Caco-2 (cell line): ENCODE measurements around the gene PIGR. TPM values are rescaled to one million over a fixed set of nuclear protein-coding genes. Genes with fewer than 3 reads are reported as not detected.

ENCODE experiments used
- Bru-seq: library from RNA; stranded (reverse); fragments of 400-500 nt; gene quantifications from one replicate; lab custom pipeline; 2021; lab: Mats Ljungman, UMichigan
- BruChase-seq, 2 experiments: library from RNA; stranded (reverse); fragments of 400-500 nt; gene quantifications; one replicate each; lab custom pipeline; 2021; lab: Mats Ljungman, UMichigan
- BruUV-seq: library from RNA; stranded (reverse); fragments of 400-500 nt; replicated peaks from 2 replicates; lab custom pipeline; 2021; lab: Mats Ljungman, UMichigan
- CTCF ChIA-PET: fragments of 300-600 bp; sonication (Branson Sonifier 250); formaldehyde crosslinking; loops from one replicate; lab custom pipeline; 2022; ENCODE audit warnings: antibody characterized with exemption; lab: Charles Lee
- POLR2A ChIA-PET: fragments of 300-600 bp; sonication (Branson Sonifier 250); formaldehyde crosslinking; loops from one replicate; lab custom pipeline; 2022; ENCODE audit warnings: antibody characterized with exemption; lab: Charles Lee
- DNase-seq, 2 experiments: peaks; one replicate each; pipeline versions ENCODE4 v3.0.0 to v3.0.0-alpha.2; 2020 to 2022
- H3K27me3 ChIP-seq: replicated peaks from 2 replicates; pipeline ENCODE4 v1.6.0; 2011; ENCODE audit warnings: low read length; ENCODE audit not compliant: control insufficient read depth, insufficient read depth
- H3K36me3 ChIP-seq: 2 replicates; pipeline ENCODE4 v1.5.1; 2011; ENCODE audit warnings: low read length; ENCODE audit not compliant: control insufficient read depth, insufficient read depth
- H3K4me1 ChIP-seq: fragments of 250-450 bp; sonication (Bioruptor Pico); 2 replicates; pipeline ENCODE4 v1.5.1; 2020; ENCODE audit warnings: mild to moderate bottlenecking
- H3K4me3 ChIP-seq: 2 replicates; pipeline ENCODE4 v1.5.1; 2011; ENCODE audit warnings: low read depth, mild to moderate bottlenecking, control low read depth, low read length
- H3K9me3 ChIP-seq: fragments of 250-450 bp; sonication (Bioruptor Pico); 2 replicates; pipeline ENCODE4 v1.5.1; 2020; ENCODE audit warnings: mild to moderate bottlenecking, moderate library complexity
- H3K27ac Mint-ChIP-seq: one replicate; pipeline ENCODE4 v1.8.0; 2022; ENCODE audit warnings: mixed read lengths; ENCODE audit not compliant: unreplicated experiment
- H3K27me3 Mint-ChIP-seq: one replicate; pipeline ENCODE4 v1.8.0; 2022; ENCODE audit warnings: mixed read lengths; ENCODE audit not compliant: insufficient read depth, unreplicated experiment
- H3K36me3 Mint-ChIP-seq: one replicate; pipeline ENCODE4 v1.8.0; 2022; ENCODE audit warnings: mild to moderate bottlenecking, mixed read lengths; ENCODE audit not compliant: insufficient read depth, unreplicated experiment
- H3K4me1 Mint-ChIP-seq: one replicate; pipeline ENCODE4 v1.8.0; 2022; ENCODE audit warnings: low read depth, mixed read lengths; ENCODE audit not compliant: unreplicated experiment
- H3K4me3 Mint-ChIP-seq: one replicate; pipeline ENCODE4 v1.8.0; 2022; ENCODE audit warnings: mild to moderate bottlenecking, moderate library complexity, mixed read lengths; ENCODE audit not compliant: unreplicated experiment
- H3K9me3 Mint-ChIP-seq: one replicate; pipeline ENCODE4 v1.8.0; 2022; ENCODE audit warnings: mixed read lengths; ENCODE audit not compliant: unreplicated experiment
- intact Hi-C: fragments of 100-400 bp; cut with micrococcal nuclease; formaldehyde crosslinking; loops from one replicate; pipeline ENCODE4 v1.10.0; 2022; ENCODE audit not compliant: unreplicated experiment
- long read RNA-seq: library from polyadenylated mRNA; stranded (forward); transcript quantifications from one replicate; pipeline ENCODE4 v2.0.0, GENCODE V29; 2022
- total RNA-seq: library from RNA; stranded (reverse); gene quantifications from 2 replicates; pipeline ENCODE4 v1.2.3, GENCODE V29; 2022
- TF ChIP-seq, protein P1 (sequence below), 2 experiments: fragments of 200-600 bp in 1 of 2; IDR thresholded peaks; 1 replicate in 1 of 2; 2 replicates in 1 of 2; pipeline versions ENCODE4 v1.5.1 to v1.8.0; 2011 to 2022; ENCODE audit warnings: antibody characterized with exemption in 1 of 2, control low read depth in 1 of 2, inconsistent platforms in 1 of 2, low read depth in 1 of 2, low read length in 1 of 2, mild to moderate bottlenecking in 1 of 2, moderate library complexity in 1 of 2; ENCODE audit not compliant: insufficient read depth in 1 of 2, severe bottlenecking in 1 of 2, unreplicated experiment in 1 of 2

The PIGR gene, protein sequence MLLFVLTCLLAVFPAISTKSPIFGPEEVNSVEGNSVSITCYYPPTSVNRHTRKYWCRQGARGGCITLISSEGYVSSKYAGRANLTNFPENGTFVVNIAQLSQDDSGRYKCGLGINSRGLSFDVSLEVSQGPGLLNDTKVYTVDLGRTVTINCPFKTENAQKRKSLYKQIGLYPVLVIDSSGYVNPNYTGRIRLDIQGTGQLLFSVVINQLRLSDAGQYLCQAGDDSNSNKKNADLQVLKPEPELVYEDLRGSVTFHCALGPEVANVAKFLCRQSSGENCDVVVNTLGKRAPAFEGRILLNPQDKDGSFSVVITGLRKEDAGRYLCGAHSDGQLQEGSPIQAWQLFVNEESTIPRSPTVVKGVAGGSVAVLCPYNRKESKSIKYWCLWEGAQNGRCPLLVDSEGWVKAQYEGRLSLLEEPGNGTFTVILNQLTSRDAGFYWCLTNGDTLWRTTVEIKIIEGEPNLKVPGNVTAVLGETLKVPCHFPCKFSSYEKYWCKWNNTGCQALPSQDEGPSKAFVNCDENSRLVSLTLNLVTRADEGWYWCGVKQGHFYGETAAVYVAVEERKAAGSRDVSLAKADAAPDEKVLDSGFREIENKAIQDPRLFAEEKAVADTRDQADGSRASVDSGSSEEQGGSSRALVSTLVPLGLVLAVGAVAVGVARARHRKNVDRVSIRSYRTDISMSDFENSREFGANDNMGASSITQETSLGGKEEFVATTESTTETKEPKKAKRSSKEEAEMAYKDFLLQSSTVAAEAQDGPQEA
- total RNA-seq (not detected in 2 replicates), Bru-seq, nascent RNA (percentile 8 among the genes with signal in this experiment), BruChase-seq, experiment 1, labeled RNA remaining after a 2-hour chase (percentile 5 among the genes with signal in this experiment), BruChase-seq, experiment 2, labeled RNA remaining after a 6-hour chase (percentile 16 among the genes with signal in this experiment)
- long read RNA-seq = 0 reads

DNA sequence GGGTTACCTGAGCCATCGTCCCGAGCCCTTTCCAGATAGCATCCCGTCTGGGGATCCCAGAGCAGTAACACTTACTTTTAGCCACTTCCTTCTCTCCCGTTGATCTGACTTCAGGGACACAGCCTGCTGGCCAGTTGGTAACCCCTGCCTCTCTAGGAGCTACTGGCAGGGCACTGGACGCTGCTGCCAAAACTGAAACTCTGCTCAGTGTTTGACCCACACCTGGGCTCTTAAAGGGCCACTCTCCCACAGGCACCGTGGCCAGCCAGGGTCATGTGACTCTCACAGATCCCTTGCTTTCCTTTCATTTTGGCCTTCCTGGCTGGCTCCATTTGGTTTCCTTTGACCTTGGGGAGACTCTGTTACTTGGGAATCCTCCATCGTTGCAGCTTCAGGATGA, at the start of gene PIGR:
Gene PIGR (minus strand): TSS at position 206 of the 400 bp plus-strand sequence. CDS start 5,935 bp downstream, outside the sequence.
- no peak within 1 kb of the TSS for H3K4me3 ChIP-seq
- H3K27me3 ChIP-seq = no peaks in the 10 kb centered on the region
- ChIA-PET POLR2A (no interaction called here), CTCF (interaction anchor here (1.0 to 1.8 kb wide), 2 partner anchors 11 to 33 kb away, joined by 4 to 5 read pairs; no protein-coding TSS in a partner anchor)
- no peaks in the 10 kb centered on the region for H3K36me3 ChIP-seq
- no peaks in the 10 kb centered on the region for H3K36me3 Mint-ChIP-seq
- H3K9me3 ChIP-seq = peaks cover 7% of the 10 kb centered on the region; the same call in 1 of the 2 replicates
- no peaks in the 10 kb centered on the region for H3K27me3 Mint-ChIP-seq
- TF ChIP-seq, protein P1, sequence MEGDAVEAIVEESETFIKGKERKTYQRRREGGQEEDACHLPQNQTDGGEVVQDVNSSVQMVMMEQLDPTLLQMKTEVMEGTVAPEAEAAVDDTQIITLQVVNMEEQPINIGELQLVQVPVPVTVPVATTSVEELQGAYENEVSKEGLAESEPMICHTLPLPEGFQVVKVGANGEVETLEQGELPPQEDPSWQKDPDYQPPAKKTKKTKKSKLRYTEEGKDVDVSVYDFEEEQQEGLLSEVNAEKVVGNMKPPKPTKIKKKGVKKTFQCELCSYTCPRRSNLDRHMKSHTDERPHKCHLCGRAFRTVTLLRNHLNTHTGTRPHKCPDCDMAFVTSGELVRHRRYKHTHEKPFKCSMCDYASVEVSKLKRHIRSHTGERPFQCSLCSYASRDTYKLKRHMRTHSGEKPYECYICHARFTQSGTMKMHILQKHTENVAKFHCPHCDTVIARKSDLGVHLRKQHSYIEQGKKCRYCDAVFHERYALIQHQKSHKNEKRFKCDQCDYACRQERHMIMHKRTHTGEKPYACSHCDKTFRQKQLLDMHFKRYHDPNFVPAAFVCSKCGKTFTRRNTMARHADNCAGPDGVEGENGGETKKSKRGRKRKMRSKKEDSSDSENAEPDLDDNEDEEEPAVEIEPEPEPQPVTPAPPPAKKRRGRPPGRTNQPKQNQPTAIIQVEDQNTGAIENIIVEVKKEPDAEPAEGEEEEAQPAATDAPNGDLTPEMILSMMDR (IDR thresholded peaks at IDR 0.05; ENCODE audit: insufficient read depth in 1 of 2, low read depth in 1 of 2, low read length in 1 of 2, severe bottlenecking in 1 of 2, unreplicated experiment in 1 of 2) = no peak
- H3K9me3 Mint-ChIP-seq = peaks cover 6% of the 10 kb centered on the region
- peaks cover 7% of the 10 kb centered on the region for H3K4me1 Mint-ChIP-seq
- intact Hi-C loops = no loop called here
- no TSS peak for BruUV-seq
- no peak for DNase-seq
- H3K27ac Mint-ChIP-seq = no peak within 1 kb of the TSS
- H3K4me1 ChIP-seq = peaks cover 20% of the 10 kb centered on the region
- H3K4me3 Mint-ChIP-seq = no peak within 1 kb of the TSS

DNA sequence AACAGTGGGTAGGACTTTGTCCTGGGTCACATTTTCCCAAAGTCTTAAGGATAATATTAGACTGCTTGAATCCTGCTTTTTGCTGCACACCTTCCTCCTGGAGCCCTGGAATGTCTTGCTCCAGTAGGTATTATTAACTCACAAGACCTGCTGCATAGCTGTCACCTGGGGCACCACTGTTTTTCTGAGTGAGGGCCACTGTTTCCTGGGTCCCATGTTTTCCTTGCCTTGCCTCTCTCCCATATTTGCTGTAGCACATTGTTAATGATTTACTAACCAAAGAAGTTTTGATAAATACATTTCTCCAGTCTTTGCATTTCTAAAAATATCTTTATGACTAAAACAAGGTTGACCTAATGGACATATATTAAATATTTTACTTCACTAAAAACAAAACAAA, 46.5 kb upstream of the PIGR start:
- peak; percentile 34 to 54 for DNase-seq
- Mint-ChIP-seq H3K9me3 (no peaks in the 10 kb centered on the region), H3K4me1 (peaks cover 14% of the 10 kb centered on the region), H3K27ac (peak overlapping the region; percentile 63), H3K36me3 (no peaks in the 10 kb centered on the region), H3K27me3 (no peaks in the 10 kb centered on the region), H3K4me3 (no peak overlapping the region)
- POLR2A ChIA-PET = interaction anchor here (1.1 kb wide), 1 partner anchor 60 kb away, joined by 4 read pairs; the partner anchor contains the start of gene PFKFB2
- H3K36me3 ChIP-seq = no peaks in the 10 kb centered on the region
- H3K4me3 ChIP-seq = no peak overlapping the region
- no peaks in the 10 kb centered on the region for H3K27me3 ChIP-seq
- CTCF ChIA-PET = interaction anchor here (0.6 kb wide), 1 partner anchor 337 kb away, joined by 3 read pairs; no protein-coding TSS in a partner anchor
- no TSS peak for BruUV-seq
- intact Hi-C loops = no loop called here
- no peaks in the 10 kb centered on the region for H3K9me3 ChIP-seq
- TF ChIP-seq, protein P1 (IDR thresholded peaks at IDR 0.05; ENCODE audit: insufficient read depth in 1 of 2, low read depth in 1 of 2, low read length in 1 of 2, severe bottlenecking in 1 of 2, unreplicated experiment in 1 of 2) = no peak
- H3K4me1 ChIP-seq = peaks cover 9% of the 10 kb centered on the region; the same call in 1 of the 2 replicates

DNA sequence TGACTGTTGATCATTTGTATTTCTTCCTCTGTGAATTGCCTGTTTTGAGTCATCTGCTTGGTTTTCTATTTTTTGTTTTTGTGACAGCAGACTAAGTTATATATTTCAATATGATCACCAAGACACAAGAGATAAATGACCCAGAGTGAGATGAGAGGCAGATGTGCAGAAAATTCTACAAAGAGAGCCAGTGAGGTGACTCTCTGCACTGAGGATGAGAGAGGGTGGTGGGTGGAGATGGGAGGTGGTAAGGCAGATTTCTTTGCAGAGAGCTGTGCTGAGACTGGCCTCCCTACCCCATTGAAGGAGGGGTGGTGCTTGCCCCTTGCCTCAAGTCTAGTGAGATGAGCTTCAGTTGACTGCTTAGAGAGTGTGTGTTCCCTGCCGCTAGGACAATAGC, 41.6 kb upstream of the PIGR start:
- peaks cover 8% of the 10 kb centered on the region for H3K4me1 Mint-ChIP-seq
- ChIA-PET POLR2A (no interaction called here), CTCF (no interaction called here)
- H3K4me1 ChIP-seq = peaks cover 6% of the 10 kb centered on the region; the same call in 1 of the 2 replicates
- H3K9me3 ChIP-seq = no peaks in the 10 kb centered on the region
- no peaks in the 10 kb centered on the region for H3K27me3 ChIP-seq
- intact Hi-C loops = no loop called here
- H3K4me3 Mint-ChIP-seq = no peak overlapping the region
- BruUV-seq = no TSS peak
- no peaks in the 10 kb centered on the region for H3K36me3 ChIP-seq
- H3K36me3 Mint-ChIP-seq = no peaks in the 10 kb centered on the region
- DNase-seq = no peak
- no peaks in the 10 kb centered on the region for H3K9me3 Mint-ChIP-seq
- H3K27ac Mint-ChIP-seq = no peak overlapping the region
- H3K4me3 ChIP-seq = no peak overlapping the region
- H3K27me3 Mint-ChIP-seq = no peaks in the 10 kb centered on the region
- TF ChIP-seq, protein P1 (IDR thresholded peaks at IDR 0.05; ENCODE audit: insufficient read depth in 1 of 2, low read depth in 1 of 2, low read length in 1 of 2, severe bottlenecking in 1 of 2, unreplicated experiment in 1 of 2) = no peak
